GM19397 (cell line): ENCODE measurements around the gene TENT5D.
"Not testable (repeated sequence)": the region's sequence is repeated elsewhere in the genome, so short reads cannot be mapped to it uniquely, and the experiment has no call there.

Experiments
- ATAC-seq: cut with Tn5 transposase; IDR thresholded peaks from one replicate; pipeline ENCODE4 v1.9.1; 2021; ENCODE audit warnings: mild to moderate bottlenecking, moderate library complexity; ENCODE audit not compliant: unreplicated experiment

TENT5D gene

DNA sequence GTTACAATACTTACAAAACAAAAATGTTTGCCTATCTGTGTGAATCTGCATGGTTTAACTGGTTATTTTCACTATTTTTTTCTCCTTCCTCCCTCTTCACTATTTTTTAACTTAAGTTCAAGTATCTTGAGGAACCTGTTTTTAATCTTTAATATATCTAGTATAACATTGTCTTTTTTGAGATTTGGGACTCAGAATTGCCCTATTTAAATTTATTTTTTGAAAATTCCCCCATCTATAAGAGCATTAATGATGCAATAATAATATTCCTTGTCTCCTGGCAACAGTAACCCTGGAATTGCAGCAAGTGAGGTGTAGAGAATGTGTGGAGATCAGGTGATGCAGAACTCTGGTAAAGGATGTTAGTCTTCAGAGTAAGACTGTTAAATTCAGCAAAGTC lies at the start of gene TENT5D:
Gene TENT5D, plus strand, starts transcription at position 301 of the 400 bp plus-strand sequence. CDS start 22,093 bp downstream, outside the sequence.
- ATAC-seq = no peak

DNA sequence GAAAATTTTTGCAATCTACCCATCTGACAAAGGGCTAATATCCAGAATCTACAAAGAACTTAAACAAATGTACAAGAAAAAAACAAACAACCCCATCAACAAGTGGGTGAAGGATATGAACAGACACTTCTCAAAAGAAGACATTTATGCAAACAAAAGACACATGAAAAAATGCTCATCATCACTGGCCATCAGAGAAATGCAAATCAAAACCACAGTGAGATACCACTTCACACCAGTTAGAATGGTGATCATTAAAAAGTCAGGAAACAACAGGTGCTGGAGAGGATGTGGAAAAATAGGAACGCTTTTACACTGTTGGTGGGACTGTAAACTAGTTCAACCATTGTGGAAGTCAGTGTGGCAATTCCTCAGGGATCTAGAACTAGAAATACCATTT lies 34.6 kb upstream of the TENT5D start:
- ATAC-seq = not testable (repeated sequence)

DNA sequence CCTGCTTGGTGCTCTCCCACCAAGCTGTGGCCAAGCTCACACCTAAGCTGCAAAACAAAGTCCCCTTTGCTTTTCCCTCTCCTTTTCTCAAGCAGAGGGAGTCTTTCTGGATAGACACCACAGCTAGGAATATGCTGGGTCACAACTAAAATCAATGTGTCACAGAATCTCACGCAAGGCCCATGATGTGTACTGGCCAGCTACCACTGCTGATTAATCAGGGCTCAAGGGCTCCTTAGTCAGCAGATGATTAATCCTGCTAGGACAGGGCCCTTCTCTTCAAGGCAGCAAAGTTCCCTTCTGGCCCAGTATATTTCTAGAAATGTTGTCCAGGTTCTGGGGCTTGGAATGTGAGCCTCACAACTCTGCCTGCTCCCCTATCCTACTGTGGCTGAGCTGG lies 32.0 kb upstream of the TENT5D start:
- no peak for ATAC-seq

DNA sequence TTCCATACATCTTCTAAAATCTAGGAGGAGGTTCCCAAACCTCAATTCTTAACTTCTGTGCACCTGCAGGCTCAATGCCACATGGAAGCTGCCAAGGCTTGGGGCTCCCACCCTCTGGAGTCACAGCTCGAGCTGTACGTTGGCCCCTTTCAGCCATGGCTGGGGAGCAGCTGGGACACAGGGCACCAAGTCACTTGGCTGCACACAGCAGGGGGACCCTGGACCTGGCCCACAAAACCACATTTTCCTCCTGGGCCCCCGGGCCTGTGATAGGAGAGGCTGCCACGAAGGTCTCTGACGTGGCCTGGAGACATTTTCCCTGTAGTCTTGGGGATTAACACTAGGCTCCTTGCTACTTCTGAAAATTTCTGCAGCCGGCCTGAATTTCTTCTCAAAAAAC lies 8.2 kb upstream of the TENT5D start:
- no peak for ATAC-seq

DNA sequence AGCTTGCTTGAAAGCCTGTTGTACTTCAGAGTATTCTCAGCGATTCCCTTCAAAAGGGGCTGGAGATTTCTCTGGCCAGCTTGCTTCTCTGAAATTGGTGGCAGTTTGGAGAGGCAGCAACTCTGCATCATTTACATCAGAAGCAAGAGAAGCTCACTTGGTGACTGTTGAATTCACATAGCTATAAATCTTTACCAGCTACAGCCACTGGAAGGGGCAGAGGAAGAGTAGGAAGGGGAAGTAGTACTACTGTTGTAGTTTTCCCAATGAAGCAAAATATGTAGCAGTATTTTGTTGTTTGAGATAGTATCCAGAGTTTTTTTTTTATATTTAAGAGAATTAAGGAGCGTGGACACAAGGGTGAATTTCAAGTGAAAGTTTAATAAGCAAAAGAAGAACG lies 2.8 kb downstream of the TENT5D start:
- no peak for ATAC-seq

DNA sequence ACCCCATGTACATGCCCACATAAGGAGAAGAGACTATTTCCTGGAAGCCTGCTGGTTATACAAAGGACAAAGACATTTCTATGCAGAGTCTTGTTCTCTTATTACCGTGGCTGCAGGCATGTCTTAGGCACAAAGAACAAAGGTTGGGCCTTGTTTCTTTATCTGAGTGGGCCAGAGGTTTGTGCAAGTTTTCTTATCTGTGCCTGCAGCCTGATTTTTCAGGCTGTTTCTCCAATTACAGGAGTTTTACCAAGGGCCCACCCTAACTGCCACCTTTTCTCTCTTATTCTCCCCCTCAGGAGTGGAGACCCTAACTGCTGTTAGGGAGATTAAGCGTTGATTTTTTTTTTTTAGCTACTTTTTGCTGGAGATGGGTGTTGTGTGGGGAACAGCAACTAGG lies 3.5 kb downstream of the TENT5D start:
- ATAC-seq = no peak

DNA sequence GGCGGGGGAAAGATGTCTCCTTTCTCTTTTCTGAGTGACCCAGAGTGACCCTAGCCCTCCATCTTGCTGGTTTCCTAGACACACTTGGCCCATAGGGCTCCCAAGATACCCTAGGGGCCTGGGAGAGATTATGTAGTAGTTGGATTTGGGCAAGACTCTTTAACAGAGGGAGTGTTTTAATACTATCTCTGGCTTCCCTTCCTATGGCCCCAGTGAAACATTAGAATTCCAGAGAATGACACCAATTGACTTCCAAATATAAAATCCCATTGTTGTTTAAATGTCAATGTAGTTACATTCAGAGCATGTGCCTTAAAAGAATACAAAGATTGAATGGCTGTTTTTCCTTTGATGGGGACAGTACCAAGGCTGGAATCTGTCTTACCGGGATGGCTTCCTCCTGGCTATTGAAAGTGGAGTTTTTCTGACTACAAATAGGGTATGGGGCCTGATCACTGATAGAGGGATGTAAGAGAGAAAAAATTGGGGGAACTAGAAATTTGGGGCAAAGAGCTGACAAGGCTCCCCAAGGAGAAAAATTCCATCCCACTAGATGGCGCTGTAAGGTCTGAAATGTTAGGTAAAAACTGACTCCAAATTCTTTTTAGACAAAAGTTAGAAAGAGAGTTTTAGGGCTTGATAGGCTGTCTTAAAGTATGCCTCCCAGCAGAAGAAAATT lies 10.7 kb downstream of the TENT5D start:
- ATAC-seq = no peak

DNA sequence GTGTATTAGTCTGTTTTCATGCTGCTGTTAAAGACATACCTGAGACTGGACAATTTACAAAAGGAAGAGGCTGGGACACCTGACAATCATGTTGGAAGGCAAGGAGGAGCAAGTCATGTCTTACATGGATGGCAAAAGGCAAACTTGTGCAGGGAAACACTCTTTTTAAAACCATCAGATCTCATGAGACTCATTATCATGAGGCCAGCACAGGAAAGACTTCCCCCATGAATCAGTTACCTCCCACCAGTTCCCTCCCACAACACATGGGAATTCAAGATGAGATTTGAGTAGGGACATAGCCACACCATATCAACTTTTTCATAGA lies 11.2 kb downstream of the TENT5D start:
- no peak for ATAC-seq

DNA sequence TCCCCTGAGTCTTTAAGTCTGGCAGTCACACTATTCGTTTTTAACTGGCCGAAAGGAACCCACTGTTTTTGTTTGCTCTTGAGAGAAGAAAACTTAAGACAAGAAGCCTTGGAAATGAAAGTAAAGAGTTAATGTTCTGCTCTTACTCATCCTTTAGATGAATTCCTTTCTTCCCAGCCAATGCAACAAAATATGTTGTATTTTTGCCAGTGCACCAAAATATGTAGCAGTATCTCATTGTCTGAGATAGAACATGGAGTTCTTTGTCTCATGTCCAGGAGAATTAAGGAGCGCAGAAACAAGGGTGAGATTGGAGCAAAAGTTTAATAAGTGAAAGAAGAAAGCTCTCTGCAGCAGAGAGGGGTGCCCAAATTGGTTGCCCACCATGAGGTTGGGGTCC lies 12.2 kb downstream of the TENT5D start:
- no peak for ATAC-seq

DNA sequence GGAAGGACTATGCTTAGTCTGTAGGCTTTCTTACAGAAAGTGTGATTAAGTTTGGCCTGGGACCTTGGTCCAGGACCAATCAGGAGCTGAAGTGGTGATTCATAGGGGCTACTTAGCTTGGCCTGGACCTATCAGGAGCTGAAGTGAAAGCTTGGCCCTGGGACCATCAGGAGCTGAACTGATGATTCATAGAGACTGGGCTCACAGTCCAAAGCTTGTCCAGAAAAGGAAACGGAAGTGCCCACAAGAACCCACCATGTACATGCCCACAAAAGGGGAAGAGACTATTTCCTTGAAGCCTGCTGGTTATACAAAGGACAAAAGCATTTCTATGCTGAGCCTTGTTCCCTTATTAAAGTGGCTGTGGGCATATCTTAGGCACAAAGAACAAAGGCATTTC lies 12.6 kb downstream of the TENT5D start:
- ATAC-seq = no peak

DNA sequence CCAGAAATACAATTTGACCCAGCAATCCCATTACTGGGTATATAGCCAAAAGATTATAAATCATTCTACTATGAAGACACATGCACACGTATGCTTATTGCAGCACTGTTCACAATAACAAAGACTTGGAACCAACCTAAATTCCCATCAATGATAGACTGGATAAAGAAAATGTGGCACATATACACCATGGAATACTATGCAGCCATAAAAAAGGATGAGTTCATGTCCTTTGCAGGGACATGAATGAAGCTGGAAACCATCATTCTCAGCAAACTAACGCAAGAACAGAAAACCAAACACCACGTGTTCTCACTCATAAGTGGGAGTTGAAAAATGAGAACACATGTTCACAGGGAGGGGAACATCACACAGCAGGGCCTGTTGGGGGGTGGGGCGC lies 47.9 kb downstream of the TENT5D start:
- not testable (repeated sequence) for ATAC-seq

DNA sequence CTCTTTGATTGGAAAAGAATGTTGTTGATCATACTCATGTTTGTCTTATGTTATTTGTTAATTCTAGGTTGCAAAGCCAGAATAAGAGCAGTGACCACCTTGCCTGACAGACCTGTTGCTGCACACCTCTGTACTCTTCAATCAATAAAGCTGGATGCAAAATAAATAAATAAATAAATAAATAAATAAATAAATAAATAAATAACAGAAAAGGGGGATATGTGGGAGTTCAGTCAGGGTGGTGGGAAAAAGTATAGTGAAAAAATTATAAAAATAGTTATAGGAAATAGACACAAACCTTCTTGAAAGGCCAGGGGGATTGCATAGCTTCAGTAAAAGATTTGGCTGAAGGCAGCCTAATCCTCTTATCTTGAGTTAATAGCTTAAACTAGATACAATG lies 51.3 kb downstream of the TENT5D start:
- ATAC-seq = no peak

DNA sequence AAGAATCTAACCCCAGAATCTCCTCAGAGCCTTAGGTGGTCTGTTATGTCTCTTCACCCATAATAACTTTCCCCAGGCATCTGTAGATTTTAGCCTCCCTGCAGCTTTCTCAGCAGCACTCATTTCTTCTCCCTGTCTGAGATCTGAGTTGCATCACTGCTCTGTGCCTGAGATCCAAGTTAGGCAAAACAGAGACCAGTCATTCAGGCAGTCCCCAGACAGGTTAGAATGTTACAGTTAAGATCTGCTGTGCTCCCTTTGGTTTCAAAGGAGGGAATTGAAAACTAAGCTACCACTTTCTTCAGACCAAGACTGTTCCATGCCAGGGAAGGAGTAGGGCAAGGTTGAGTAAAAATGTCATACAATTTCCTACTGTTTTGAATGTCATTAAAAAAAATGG lies 65.3 kb downstream of the TENT5D start:
- no peak for ATAC-seq

DNA sequence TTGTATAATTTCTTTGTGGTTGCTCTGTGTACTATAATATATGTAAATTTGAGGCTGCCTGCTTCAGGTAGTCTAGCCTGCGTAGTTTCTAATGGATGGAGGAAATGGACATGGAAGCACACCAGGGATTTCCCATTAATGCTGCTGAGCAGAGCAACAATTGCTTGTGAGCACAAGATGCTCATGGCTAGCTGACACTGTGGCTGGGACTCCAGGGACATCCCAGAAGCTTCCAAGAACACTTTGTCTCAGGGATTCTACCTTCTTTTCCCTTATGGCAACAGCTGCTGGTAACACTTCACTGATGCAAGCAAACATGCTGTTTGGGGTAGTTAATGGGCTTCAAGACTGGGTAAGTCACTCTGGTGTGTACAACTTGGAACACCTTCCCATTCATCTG lies 66.1 kb downstream of the TENT5D start:
- ATAC-seq = no peak

DNA sequence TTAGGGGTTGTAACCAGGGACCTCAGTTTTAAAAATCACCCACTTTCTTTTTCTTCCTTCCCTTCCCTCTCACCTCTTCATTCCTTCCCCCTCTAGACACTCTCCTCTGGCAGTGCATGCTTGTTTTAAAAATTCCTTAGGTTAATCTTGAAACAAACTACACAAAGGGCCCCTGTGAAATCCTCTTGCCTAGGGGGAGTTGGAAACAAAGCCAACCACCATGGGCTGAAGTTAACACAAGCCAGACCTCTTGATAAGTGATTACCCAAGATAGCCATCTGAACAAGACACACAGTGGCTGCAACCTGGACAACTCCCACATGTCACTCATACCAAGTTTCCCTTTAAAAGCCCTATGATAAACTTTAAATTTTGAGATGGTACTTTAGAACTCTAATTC lies 68.9 kb downstream of the TENT5D start:
- ATAC-seq = no peak
